GM10266 (cell line): ENCODE results near the gene NTN5.
A peak's percentile ranks its signal among the peaks of the same experiment; 100 is the strongest.

Experiments used
- DNase-seq: peaks from one replicate; pipeline ENCODE4 v3.0.0; 2012; ENCODE audit errors: extremely low spot score
- TF ChIP-seq, protein P1 (sequence below): IDR thresholded peaks from 2 replicates; pipeline ENCODE4 v1.5.1; 2012; ENCODE audit warnings: mild to moderate bottlenecking, low read depth; ENCODE audit not compliant: control insufficient read depth, insufficient read depth; ENCODE audit errors: missing control alignments

The NTN5 gene

DNA sequence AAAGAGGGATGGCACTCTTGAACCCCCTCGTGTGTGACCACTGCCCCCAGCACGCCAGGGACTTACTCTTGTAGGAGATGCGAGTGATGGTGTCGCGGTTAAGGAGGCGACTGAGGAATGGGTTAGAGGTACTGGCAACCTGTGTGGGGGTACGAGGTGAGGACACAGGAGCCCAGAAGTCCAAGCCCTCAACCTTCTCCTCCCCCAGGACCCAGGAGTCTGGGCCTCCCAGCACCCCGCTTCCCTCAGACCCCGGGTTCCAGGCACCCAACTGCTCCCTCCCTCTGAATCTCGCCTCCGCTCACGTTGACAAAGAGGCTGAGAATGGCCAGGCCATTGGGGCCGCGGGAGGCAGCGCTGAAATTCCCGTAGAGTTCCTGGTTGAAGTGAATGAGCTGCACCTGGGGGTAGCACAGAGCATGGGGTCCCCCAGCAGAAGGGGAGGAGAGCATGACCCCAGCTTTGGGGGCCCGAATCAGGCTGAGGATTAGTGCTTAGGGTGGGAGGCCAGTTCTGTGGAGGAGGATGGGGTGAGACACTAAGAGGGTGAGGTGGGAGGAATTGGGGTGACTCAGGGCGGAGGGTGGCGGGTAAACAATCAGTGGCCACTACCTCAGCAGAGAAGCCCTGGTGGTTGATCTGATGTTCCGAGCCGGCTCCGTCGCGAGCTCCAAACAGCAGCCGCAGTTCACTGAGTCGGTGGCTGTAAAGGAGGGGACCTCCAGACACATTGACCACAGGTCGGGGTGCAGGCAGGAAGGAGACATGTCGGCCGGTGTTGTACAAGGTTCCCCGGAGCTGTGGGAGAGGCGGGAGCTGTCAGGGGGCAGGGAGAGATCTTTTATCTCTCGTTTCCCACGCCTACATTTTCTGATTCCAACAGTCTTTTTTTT, 33.1 kb downstream of the NTN5 start:
- TF ChIP-seq, protein P1, sequence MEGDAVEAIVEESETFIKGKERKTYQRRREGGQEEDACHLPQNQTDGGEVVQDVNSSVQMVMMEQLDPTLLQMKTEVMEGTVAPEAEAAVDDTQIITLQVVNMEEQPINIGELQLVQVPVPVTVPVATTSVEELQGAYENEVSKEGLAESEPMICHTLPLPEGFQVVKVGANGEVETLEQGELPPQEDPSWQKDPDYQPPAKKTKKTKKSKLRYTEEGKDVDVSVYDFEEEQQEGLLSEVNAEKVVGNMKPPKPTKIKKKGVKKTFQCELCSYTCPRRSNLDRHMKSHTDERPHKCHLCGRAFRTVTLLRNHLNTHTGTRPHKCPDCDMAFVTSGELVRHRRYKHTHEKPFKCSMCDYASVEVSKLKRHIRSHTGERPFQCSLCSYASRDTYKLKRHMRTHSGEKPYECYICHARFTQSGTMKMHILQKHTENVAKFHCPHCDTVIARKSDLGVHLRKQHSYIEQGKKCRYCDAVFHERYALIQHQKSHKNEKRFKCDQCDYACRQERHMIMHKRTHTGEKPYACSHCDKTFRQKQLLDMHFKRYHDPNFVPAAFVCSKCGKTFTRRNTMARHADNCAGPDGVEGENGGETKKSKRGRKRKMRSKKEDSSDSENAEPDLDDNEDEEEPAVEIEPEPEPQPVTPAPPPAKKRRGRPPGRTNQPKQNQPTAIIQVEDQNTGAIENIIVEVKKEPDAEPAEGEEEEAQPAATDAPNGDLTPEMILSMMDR: no peak
- no peak for DNase-seq

DNA sequence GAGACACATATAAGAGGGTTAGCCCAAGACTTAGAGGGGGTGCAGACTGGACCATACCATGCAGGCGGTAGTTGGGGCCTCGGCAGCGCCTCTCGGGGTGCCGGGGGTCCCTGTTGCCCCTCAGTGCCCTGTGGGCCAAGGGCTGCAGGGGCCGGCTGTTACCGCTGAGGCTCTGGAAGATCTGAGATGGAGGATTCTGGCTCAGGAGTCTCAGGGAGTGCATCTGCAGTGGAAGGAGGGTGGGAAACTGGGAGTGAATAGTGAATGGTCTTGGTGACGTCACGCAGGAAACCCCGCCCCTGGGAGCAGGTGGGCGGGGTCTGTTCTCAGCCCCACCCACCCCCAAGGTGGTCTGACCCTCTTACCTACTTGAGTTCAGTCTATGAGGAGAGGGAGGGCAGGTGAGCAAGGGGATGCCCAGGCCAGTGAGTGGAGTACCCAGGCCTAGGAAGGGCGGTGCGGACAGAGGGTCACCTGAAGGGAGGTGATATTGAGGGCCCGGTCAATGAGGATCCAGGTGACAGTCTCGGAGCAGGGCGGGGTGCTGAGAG, 33.9 kb downstream of the NTN5 start:
- TF ChIP-seq, protein P1: no peak
- DNase-seq: no peak

DNA sequence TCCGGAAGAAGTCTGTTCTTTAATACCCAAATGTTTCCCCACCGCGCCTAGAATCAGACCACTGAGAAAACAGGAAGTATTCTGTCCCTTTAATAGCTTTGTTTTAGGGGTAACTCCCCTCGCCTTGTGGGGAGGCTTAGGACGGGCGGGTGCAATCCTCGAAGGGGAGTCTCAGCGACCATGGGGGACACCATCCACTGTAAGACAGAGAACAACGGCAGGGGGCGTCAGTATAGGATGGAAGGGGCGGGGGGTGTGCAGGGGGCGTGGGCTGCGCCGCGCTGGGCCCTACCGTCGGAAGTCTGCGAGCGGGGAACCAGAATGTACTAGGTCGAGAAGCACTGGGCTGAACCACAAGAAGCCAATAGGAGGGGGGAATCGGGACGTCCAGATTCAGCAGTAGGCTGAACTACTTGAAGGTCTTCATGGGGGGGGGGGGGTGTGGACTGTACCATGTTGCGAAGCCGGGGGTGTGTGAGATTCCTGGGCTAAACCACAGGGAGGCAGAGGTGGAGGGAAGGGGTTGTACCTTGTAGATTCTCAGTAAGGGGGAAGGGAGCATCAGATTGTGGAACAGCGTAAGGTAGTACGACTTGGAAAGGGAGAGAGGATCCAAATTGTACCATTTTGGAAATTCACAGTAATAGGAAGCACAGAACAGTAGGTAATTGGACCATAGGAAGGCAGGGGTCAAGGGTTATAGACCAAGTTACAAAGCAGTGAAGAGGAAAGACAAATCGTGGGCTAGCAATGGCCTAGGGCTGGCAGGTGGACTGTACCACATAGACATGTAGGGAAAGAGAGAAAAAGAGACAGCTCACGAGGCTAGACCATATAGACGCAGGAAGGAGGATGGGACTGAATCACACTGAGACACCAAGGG, 34.6 kb downstream of the NTN5 start:
- TF ChIP-seq, protein P1: peak; percentile 13

DNA sequence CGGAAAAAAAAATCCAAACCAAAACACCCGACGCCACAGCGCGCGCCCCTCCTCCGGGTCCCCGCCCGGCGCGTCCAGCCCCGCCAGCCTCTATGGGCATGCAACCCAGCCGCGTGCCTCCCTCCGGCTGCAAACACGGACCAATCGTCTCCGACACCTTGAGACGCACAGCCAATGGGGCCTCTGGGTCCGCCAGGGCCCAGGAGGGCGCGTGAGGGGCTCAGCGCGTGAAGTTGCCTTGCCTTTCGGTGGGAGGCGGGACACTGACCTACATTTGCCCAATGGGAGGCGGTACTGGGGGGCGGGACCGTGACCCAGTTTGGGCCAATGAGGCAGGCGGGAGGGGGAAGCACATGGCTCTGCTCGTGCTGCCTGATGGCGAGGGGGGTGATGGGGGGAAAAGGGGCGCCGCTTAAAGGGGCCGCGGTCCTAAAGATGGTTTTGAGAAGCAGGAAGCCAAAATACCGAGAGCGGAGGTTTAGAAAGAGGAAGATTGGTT, 35.3 kb downstream of the NTN5 start:
- TF ChIP-seq, protein P1: no peak
- DNase-seq: peak; percentile 96

More for the DNA sequence above, 34.6 kb downstream of the NTN5 start:
- peak; percentile 86 for DNase-seq

DNA sequence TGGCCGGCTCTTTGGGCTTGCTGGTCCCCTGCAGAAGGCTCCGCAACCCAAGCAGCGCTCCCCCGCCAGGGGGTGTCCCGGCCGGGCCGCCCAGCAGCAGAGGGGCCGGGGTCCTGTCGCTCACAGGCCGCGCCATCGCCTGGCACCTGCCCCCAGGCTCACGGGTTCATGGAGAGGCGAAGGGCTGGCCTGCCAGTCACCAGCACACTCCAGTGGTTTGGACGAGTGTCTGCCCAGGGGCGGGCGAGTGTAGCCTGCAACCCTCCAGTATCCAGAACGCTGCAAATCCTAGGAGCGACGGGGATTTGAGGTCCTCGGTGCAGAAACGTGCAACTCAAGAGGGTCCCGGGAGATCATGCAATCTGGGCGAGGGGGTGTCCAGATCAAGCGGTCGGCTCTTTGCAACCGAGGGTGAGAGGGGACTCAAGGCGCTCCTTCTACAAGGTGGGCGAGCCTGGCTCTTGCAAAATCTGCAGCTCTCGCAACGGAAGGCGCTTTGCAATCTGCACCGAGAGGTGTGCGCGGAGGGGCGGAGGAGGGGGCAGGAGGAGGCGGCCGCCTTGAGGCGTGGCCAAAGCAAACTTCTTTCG, 35.9 kb downstream of the NTN5 start, which contains the start of gene DBP:
TSS of gene DBP (minus strand) at position 521 of the 590 bp plus-strand sequence. CDS start at position 136, 385 bp downstream.
- DNase-seq: peak; percentile 47
- TF ChIP-seq, protein P1: no peak

DNA sequence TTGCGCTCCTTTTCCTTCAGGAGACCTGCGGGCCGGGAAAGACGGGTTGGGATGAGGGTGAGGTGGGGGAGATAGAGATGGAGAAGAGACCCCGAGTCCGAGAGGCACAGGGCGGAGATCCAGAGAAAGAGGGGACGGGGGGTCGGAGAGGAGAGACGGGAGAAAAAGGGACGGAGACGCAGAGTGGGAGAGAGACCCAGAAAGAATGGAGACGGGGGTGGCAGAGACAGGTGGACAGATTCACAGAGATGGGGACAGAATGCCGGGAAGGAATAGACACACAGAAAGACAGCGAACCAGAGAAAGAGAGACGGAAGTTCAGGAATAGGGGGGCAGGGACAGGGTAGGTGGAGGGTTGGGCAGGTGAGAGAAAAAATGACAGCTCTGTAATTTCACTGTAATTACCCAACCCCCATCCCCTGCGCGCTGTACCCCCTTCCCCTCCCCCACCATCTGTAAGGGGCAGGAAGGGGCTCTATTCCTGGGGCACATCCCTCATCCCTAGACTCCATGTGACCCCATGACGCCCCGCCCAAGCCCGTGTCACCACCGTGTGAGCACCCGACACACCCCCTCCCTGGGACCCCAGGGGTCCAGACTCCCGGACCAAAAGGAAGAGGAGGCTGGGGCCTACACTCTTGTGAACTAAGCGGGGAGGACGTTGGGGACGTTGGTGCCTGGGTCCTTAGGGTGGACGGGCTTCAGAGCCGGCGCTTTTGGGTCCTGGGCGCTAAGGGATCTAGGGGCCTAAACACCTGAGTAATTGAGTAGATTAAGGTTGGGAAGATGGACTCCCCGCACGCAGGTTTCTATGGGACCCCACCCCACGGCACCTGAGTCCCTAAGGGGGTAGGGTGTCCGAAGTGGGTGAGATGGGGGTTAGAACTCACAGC, 36.6 kb downstream of the NTN5 start:
- no peak for DNase-seq
- TF ChIP-seq, protein P1: no peak
